A549 (cell line): ENCODE measurements around the gene TCF4. TPM values are rescaled to one million over a fixed set of nuclear protein-coding genes. Genes with fewer than 3 reads are reported as not detected.

ENCODE experiments used
- ATAC-seq, 2 experiments: fragments of 200-7000 bp in 1 of 2; fragments of >200 bp in 1 of 2; cut with Nextera tagmentation in 1 of 2; cut with Tn5 transposase in 1 of 2; 3 replicates each; pipeline versions ENCODE4 v1.8.0 to v1.9.1; 2018 to 2020; ENCODE audit warnings: mild to moderate bottlenecking in 1 of 2, moderate library complexity in 1 of 2
- CTCF ChIA-PET: fragments of 300-600 bp; sonication (Branson Sonifier 250); formaldehyde crosslinking; extraction: SDS; loops from one replicate; lab custom pipeline; 2021; ENCODE audit warnings: antibody characterized with exemption, inconsistent platforms; lab: Yijun Ruan, JAX
- POLR2A ChIA-PET: fragments of 350-600 bp; formaldehyde crosslinking; extraction: SDS; loops from one replicate; lab custom pipeline; 2021; ENCODE audit warnings: antibody characterized with exemption, inconsistent platforms; lab: Yijun Ruan, JAX
- DNase-seq, 2 experiments: peaks; one replicate each; pipeline versions ENCODE4 v3.0.0 to v3.0.0-alpha.2; 2011 to 2016; ENCODE audit warnings: low read depth in 1 of 2, low spot score in 1 of 2
- FAIRE-seq: peaks from 2 replicates; lab custom pipeline; 2011; peaks lifted over from hg19 to GRCh38; lab: Jason Lieb, UNC
- H3K27ac ChIP-seq, 2 experiments: fragments of >200 bp; sonication (Bioruptor Twin); formaldehyde crosslinking; 3 replicates each; pipeline ENCODE4 v1.5.1; 2016 to 2017
- H3K4me1 ChIP-seq: fragments of >200 bp; sonication (Bioruptor Twin); formaldehyde crosslinking; 3 replicates; pipeline ENCODE4 v1.6.1; 2016
- H3K4me2 ChIP-seq: fragments of >200 bp; sonication (Bioruptor Twin); formaldehyde crosslinking; 3 replicates; pipeline ENCODE4 v1.6.1; 2016
- H3K4me3 ChIP-seq: fragments of >200 bp; sonication (Bioruptor Twin); formaldehyde crosslinking; 3 replicates; pipeline ENCODE4 v1.5.1; 2016
- H3K9me3 ChIP-seq: fragments of >200 bp; sonication (Bioruptor Twin); formaldehyde crosslinking; 3 replicates; pipeline ENCODE4 v1.6.1; 2016
- BCL3 ChIP-seq: fragments of >200 bp; sonication (Bioruptor Twin); formaldehyde crosslinking; IDR thresholded peaks from 3 replicates; pipeline ENCODE4 v1.6.1; 2016
- CBX2 ChIP-seq: fragments of 200-600 bp; sonication (generic); IDR thresholded peaks from 2 replicates; pipeline ENCODE4 v1.6.1; 2016; ENCODE audit warnings: low read depth, mild to moderate bottlenecking, borderline replicate concordance
- CBX8 ChIP-seq: fragments of 200-600 bp; sonication (generic); IDR thresholded peaks from 2 replicates; pipeline ENCODE4 v1.6.1; 2016
- CHD4 ChIP-seq: fragments of 200-600 bp; sonication (generic); IDR thresholded peaks from 2 replicates; pipeline ENCODE4 v1.6.1; 2016; ENCODE audit warnings: antibody characterized with exemption, mild to moderate bottlenecking, borderline replicate concordance
- CTCF ChIP-seq: fragments of >200 bp; sonication (Bioruptor Twin); formaldehyde crosslinking; IDR thresholded peaks from 3 replicates; pipeline ENCODE4 v1.5.1; 2016
- HES2 ChIP-seq: fragments of >200 bp; sonication (Bioruptor Twin); formaldehyde crosslinking; IDR thresholded peaks from 2 replicates; pipeline ENCODE4 v1.6.1; 2016
- HOXB13 ChIP-seq: fragments of 250-450 bp; sonication (Bioruptor Pico); IDR thresholded peaks from 2 replicates; pipeline ENCODE4 v1.5.0; 2020; ENCODE audit warnings: low read depth, mild to moderate bottlenecking, moderate library complexity
- JUN ChIP-seq, 2 experiments: fragments of >200 bp; sonication (Bioruptor Twin); formaldehyde crosslinking; IDR thresholded peaks; 2 replicates in 1 of 2; 3 replicates in 1 of 2; pipeline ENCODE4 v1.6.1; 2016 to 2017
- KDM1A ChIP-seq: fragments of 200-600 bp; sonication (generic); IDR thresholded peaks from 2 replicates; pipeline ENCODE4 v1.6.1; 2016; ENCODE audit warnings: low read depth, mild to moderate bottlenecking
- KDM5A ChIP-seq: fragments of 200-600 bp; sonication (generic); IDR thresholded peaks from 2 replicates; pipeline ENCODE4 v1.6.1; 2016; ENCODE audit warnings: antibody characterized with exemption, mild to moderate bottlenecking
- RAD21 ChIP-seq, 2 experiments: fragments of >200 bp in 1 of 2; sonication (Bioruptor Twin) in 1 of 2; formaldehyde crosslinking in 1 of 2; IDR thresholded peaks in 1 of 2; conservative IDR thresholded peaks in 1 of 2; 2 replicates in 1 of 2; 3 replicates in 1 of 2; pipeline ENCODE4 v1.6.1; 2012 to 2018; ENCODE audit warnings: inconsistent platforms in 1 of 2
- RNF2 ChIP-seq: fragments of 200-600 bp; sonication (generic); IDR thresholded peaks from 2 replicates; pipeline ENCODE4 v1.6.1; 2016; ENCODE audit warnings: low read depth, mild to moderate bottlenecking, antibody characterized with exemption, moderate library complexity, borderline replicate concordance
- SMC3 ChIP-seq: fragments of >200 bp; sonication (Bioruptor Twin); formaldehyde crosslinking; IDR thresholded peaks from 3 replicates; pipeline ENCODE4 v1.6.1; 2018; ENCODE audit warnings: inconsistent platforms
- TFCP2L1 ChIP-seq: fragments of 250-450 bp; sonication (Bioruptor Pico); IDR thresholded peaks from 2 replicates; pipeline ENCODE4 v1.5.0; 2021; ENCODE audit warnings: mild to moderate bottlenecking
- TP53 ChIP-seq: fragments of 250-450 bp; sonication (Bioruptor Pico); IDR thresholded peaks from 2 replicates; pipeline ENCODE4 v1.5.0; 2021; ENCODE audit warnings: mild to moderate bottlenecking, moderate library complexity
- ZFP36 ChIP-seq: fragments of 450-650 bp; IDR thresholded peaks from 2 replicates; pipeline ENCODE4 v1.6.1; 2014; ENCODE audit warnings: borderline replicate concordance; ENCODE audit not compliant: partially characterized antibody
- ZNF302 ChIP-seq: fragments of 250-450 bp; sonication (Bioruptor Pico); IDR thresholded peaks from 2 replicates; pipeline ENCODE4 v1.9.0; 2021; ENCODE audit warnings: inconsistent platforms, mild to moderate bottlenecking, moderate library complexity
- ZSCAN20 ChIP-seq: fragments of 250-450 bp; sonication (Bioruptor Pico); IDR thresholded peaks from 2 replicates; pipeline ENCODE4 v1.8.0; 2022; ENCODE audit warnings: mild to moderate bottlenecking, moderate library complexity
- WGBS: methylation state at CpG from one replicate; pipeline ENCODE4 v1.1.6; 2017; ENCODE audit errors: missing lambda C conversion rate; 5-methylcytosine and 5-hydroxymethylcytosine counted together
- polyA plus RNA-seq, 4 experiments: library from polyadenylated mRNA; depleted of rRNA in 3 of 4; stranded (reverse); fragments of >200 nt; fragmentation: RNase III in 1 of 4; extraction: RNeasy Plus Mini Kit Qiagen cat#74134 plus additional on column Dnase treatment in 1 of 4; gene quantifications; 2 replicates in 3 of 4; 3 replicates in 1 of 4; pipeline ENCODE4 v1.2.3, GENCODE V29; 2011 to 2017
- TF ChIP-seq, protein P1 (sequence below): fragments of 450-650 bp; IDR thresholded peaks from 2 replicates; pipeline ENCODE4 v1.6.1; 2014; ENCODE audit warnings: antibody characterized with exemption
- TF ChIP-seq, protein P2 (sequence below): fragments of 250-450 bp; sonication (Bioruptor Pico); IDR thresholded peaks from 2 replicates; pipeline ENCODE4 v1.5.0; 2020; ENCODE audit warnings: low read depth, mild to moderate bottlenecking, moderate library complexity

TCF4 gene
- polyA plus RNA-seq, 2 of the 4 experiments (the other 2 are of a cell fraction), result 3.0 to 4.0 TPM

GRCh38 chr18:55419132-55419946, 168.7 kb downstream of the TCF4 start:
- no peak overlapping the region for H3K4me3 ChIP-seq
- no peaks in the 10 kb centered on the region for H3K9me3 ChIP-seq
- FAIRE-seq (no peak), DNase-seq (no peak), ATAC-seq (no peak)
- no peak for TF ChIP-seq TFCP2L1 (CRISPR knock-in tag)
- no peak for TF ChIP-seq TP53 (CRISPR knock-in tag)
- TF ChIP-seq ZSCAN20 (CRISPR knock-in tag), result no peak
- TF ChIP-seq ZFP36, result no peak
- TF ChIP-seq JUN (IDR thresholded peaks at IDR 0.05), result no peak
- TF ChIP-seq KDM5A, result no peak
- TF ChIP-seq CBX2, result no peak
- TF ChIP-seq, protein P1, sequence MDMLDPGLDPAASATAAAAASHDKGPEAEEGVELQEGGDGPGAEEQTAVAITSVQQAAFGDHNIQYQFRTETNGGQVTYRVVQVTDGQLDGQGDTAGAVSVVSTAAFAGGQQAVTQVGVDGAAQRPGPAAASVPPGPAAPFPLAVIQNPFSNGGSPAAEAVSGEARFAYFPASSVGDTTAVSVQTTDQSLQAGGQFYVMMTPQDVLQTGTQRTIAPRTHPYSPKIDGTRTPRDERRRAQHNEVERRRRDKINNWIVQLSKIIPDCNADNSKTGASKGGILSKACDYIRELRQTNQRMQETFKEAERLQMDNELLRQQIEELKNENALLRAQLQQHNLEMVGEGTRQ, result no peak
- no peak for TF ChIP-seq KDM1A
- no peak for TF ChIP-seq RNF2
- TF ChIP-seq SMC3, result no peak
- no peak for TF ChIP-seq CBX8
- no peak for TF ChIP-seq CHD4
- TF ChIP-seq HOXB13 (CRISPR knock-in tag), result no peak
- TF ChIP-seq RAD21 (conservative IDR thresholded peaks at IDR 0.05 in 1 of 2, IDR thresholded peaks at IDR 0.05 in 1 of 2), result no peak
- H3K27ac ChIP-seq, result no peak overlapping the region
- H3K4me1 ChIP-seq, result no peaks in the 10 kb centered on the region
- POLR2A ChIA-PET, result no interaction called here
- CTCF ChIA-PET, result no interaction called here
- no peak overlapping the region for H3K4me2 ChIP-seq
- 85% methylated on average over 5 of the region's 5 CpGs for WGBS

- FAIRE-seq, result no peak
- no peak for DNase-seq
- no peak overlapping the region for H3K4me2 ChIP-seq
- H3K9me3 ChIP-seq, result no peaks in the 10 kb centered on the region
- H3K4me3 ChIP-seq, result no peak overlapping the region
- CTCF ChIA-PET, result no interaction called here
- POLR2A ChIA-PET, result no interaction called here
- no peak overlapping the region for H3K27ac ChIP-seq
- ATAC-seq, result no peak
- no peak for TF ChIP-seq KDM5A
- TF ChIP-seq HES2, result no peak
- TF ChIP-seq ZFP36, result no peak
- TF ChIP-seq, protein P2, sequence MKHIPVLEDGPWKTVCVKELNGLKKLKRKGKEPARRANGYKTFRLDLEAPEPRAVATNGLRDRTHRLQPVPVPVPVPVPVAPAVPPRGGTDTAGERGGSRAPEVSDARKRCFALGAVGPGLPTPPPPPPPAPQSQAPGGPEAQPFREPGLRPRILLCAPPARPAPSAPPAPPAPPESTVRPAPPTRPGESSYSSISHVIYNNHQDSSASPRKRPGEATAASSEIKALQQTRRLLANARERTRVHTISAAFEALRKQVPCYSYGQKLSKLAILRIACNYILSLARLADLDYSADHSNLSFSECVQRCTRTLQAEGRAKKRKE (CRISPR knock-in tag), result no peak
- no peak for TF ChIP-seq CTCF
- TF ChIP-seq ZSCAN20 (CRISPR knock-in tag), result no peak
- TF ChIP-seq BCL3, result no peak
- TF ChIP-seq ZNF302, result no peak
- no peaks in the 10 kb centered on the region for H3K4me1 ChIP-seq
Measured at GRCh38 chr18:55418439-55418838, 169.6 kb downstream of the TCF4 start.
